ENCODE data around the gene RHOBTB1. TPM values are rescaled to one million over a fixed set of nuclear protein-coding genes. Genes with fewer than 3 reads are reported as not detected.

Gene RHOBTB1
- total RNA-seq, 1 donor from 2014 or later = not detected

DNA sequence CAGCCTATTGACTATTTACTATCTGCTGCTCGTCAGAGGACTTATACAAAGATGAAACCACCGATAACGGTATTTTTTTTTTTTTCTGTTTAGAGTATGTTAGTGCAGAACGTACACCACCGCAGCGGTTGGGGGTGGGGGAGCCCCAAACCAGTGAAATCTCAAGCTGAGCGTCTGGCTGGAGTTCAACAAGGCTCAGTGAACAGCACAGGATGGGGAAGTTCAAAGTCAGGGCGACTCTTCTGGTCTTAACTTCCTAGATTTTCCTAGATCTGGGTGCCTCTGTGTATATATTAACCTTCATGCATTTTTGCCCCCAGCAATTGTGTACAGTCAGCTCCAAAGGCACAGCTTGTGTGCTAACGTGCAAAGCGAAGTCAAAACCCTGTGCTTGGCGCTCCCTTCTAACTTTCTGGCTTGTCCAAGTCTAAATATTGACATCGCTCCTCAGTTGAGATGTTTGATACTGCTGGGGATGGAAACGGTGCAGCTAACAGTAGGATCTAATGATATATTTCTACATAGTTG, 1.1 kb downstream of the RHOBTB1 start:
- intact Hi-C loops (cut with micrococcal nuclease) = loop anchor here (2.0 to 5.0 kb wide), 2 partner anchors 210 to 344 kb away; no protein-coding TSS in a partner anchor

DNA sequence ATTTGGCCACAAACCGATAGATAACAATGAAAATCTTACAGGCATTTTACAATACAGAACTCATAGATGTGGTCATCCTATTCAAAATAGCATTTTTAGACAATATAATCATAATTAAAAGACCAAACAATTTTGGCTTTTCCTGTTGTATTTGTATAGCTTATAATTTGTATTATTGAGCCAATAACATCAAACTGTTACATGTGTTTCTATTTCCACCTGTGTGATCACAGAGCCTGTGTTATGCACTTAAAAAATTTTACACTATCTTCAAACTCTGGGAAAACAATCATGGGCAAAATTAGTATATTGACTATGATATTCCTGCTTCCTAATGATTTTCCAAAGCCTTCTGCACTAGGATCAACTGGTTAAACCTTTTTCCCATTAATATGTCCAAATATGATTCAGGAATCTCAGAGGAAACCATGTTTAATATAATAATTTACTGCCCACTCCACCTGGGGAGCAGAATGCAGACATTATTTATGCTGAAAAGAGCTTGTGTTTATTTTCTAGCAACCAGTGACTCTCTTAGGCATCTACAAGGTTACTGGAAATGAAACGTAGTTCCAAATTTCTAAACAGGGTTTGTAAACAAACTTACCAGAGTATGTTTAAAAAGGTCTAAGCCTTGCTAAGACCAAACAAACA, 1.7 kb downstream of the RHOBTB1 start:
- intact Hi-C loops (cut with micrococcal nuclease) = loop anchor here (2.0 to 5.0 kb wide), 2 partner anchors 209 to 345 kb away; no protein-coding TSS in a partner anchor

DNA sequence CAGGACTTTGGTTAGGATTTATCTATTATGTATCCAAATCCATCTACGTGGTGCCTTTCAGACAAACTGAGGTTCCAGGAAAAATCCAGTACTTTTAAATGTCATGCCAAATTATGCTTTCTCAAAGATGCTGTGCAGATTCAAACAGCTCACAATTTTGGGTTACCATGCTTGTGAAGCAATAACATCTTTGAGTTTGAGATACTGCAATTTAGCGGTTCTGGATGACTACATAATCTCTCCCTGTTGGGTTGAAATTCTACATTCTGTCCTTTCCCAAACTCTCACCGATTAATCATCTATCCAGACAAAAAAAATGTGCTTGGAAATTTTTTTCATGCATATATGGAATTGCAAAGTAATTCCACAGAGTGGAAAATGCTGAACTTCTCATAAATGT, 3.5 kb downstream of the RHOBTB1 start:
- intact Hi-C loops (cut with micrococcal nuclease) = loop anchor here (5.0 kb wide), 1 partner anchor 347 kb away; no protein-coding TSS in a partner anchor

DNA sequence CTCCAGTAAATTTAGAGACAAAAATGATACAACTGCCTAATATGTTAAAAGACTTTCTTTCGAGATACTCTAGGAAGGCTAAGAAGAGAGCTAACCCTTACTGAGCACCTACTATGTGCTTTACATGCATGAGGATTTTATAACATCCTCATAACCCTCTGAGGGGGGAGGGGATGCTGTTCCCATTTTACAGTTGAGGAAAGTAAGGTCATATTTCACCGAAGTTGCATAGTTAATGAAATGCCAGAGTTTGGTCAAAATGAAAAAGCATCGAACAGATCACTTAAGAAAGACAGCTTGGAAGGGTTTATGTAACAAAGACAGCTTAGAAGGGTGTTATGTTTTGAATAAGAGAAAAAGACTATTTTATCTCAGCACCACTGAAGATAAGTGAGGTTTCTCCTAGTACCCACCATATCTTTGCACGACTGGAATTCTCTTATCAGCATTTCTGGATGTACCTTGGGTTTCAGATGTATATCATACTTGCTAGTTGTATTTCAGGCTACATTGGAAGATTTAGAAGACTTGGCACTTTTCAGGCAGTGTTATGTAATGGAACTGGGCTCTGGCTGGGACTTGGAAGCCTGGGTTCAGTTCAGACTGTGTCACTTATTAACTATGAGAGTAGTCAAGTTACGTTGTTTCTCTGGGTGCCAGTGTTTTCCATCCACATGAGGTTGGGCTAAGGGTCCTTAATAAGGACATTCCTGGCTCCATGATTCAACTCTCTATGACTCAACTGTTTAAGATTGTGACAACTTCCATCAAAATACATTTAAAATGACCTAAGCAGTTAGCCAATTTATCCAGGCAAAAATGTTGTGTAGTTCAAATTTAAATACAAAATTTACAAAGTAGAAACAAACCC, 6.0 kb downstream of the RHOBTB1 start:
- intact Hi-C loops (cut with micrococcal nuclease) = no loop called here

DNA sequence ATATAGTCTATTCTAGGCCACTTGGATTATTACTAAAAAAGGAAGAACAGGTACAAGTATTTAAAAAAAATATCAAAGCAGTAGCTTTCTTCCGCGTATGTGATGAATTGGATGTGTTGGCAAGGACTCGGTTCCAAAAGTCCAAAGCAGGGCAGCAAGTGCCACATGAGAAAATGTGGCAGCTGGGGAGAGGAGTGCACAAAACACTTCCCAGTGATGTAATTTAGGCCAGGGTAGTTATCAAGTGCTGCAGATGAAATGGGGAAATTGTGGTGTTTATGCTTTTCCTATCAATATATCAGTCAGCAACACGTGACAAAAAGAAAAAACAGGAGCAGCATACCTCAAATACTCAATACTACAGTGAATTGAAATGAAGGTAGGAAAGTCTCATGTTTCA, 7.0 kb downstream of the RHOBTB1 start:
- intact Hi-C loops (cut with micrococcal nuclease) = no loop called here

DNA sequence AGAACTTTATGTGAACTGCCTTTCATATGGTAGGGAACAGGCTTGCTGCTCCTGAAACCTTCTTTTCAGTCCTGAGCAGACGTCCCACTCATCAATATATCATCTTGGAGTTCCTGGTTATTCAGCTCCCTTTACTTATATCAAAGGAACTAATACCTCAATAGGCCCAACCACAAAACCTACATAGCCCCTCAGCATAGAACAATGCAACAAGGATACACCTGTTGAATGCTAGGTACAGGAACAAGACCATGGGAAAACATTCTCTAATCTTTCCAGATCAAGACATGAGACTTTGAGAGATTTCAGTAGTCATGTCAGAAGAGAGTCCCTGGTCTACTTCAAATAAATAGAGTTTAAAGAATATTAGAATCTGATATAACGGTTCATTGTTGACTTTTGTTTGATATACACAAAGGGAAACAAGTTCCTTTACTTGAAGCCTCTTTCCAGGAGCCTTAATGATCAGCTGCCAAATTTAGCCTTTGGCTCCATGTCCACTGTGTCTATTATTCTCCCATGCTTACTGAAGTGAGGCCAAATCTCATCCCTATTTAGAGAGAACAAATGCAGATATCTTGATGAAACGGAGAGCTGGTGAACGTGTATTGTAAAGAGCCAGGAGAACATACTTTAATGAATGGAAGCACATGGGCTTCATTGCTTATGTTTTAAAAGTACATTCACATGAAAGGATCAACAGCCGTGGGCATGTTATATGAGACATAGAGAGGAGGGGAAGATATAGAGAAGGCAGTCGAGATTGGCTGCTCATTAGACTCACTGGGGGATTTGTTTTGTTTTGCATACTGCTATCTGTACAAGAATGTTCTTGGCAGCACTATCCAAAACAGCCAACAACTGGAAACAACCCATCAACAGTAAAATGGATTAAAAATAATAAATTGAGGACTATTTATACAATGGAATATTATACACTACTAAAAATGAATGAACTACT, 9.5 kb downstream of the RHOBTB1 start:
- intact Hi-C loops (cut with micrococcal nuclease) = no loop called here

DNA sequence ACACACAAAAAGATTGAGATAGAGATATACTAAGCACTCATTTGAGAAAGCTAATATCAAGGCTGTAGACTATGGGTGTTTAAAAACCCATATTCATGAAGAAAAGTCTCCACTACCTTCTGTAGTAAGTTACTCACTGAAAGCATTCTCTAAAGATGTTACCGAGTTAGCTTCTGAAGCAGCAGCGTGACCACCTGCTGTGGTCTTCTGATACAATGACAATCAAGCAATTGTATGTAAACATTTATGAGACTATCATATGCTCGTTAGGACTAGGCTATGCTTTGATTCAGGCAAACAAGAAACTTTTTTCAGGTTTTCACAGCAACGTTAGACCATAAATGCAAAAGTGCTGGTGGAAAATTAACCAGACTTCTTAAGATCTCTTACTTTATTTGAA, 11.2 kb downstream of the RHOBTB1 start:
- intact Hi-C loops (cut with micrococcal nuclease) = no loop called here

DNA sequence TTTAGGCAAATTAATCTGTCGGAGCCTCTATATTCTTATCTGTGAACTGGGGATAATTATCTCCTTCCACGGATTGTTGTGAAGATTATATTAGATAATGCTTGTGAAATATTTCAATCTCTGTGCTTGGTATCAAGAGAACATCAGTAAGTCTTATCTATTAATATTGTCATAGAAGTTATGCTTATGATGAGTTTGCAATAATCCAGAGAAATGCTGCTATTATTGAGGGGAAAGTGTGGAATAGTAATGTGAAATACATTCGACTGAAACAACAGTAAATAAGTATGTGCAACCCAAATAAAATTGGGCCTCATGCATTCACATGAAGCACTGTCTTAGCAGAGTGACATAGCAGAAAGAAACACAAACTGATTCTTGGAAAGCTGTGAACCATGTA, 13.7 kb downstream of the RHOBTB1 start:
- intact Hi-C loops (cut with micrococcal nuclease) = no loop called here

DNA sequence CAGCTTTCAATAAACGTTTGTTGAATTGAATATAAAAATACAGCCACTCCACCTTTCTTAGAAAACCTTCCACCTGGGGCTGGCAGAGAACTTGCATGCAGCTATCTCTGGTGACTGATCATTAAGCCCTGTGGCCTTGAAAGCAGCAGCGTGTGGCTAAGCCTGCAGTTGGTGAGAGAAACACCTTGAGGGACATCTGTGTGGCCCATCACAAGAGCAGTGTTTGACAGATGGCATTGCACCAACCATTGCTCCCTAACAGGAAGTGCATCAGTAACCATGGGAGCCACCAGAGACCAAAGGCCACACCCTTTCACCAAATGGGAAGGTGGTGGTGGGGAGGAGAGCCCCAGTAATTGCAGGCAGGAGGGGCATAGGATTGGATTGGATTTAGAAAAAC, 22.4 kb downstream of the RHOBTB1 start:
- intact Hi-C loops (cut with micrococcal nuclease) = no loop called here

DNA sequence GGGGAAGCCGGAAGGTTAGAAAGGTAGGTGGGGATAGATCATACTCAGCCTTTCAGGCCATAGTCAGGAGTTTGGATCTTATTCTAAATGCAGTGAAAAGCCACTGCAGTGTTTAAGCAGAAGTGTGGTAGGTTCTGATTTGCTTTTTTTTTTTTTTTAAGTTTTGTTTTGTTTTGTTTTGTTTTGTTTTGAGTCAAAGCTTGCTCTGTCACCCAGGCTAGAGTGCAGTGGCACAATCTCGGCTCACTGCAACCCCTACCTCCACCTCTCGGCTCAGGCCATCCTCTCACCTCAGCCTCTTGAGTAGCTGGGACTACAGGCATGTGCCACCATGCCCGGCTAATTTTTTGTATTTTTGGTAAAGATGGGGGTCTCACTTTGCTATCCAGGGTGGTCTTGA, 23.5 kb downstream of the RHOBTB1 start:
- intact Hi-C loops (cut with micrococcal nuclease) = no loop called here

DNA sequence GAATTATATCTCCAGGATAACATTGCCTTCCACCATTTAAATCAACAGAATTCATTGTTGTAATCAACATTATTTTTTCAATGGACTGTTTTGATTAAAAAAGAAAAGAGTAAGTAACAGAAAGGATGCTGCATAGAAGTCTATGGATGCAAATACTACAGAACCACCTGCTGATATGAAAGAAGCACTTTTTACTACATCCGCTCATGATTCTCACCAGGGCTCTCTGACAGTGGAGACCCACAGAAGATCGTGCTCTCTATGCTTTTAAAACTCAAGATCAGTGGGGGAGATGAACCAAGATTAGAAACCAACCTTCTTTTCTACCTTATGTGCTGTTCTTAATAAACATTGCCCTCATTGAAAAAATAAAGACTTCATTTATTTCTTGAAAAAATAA, 24.4 kb downstream of the RHOBTB1 start:
- intact Hi-C loops (cut with micrococcal nuclease) = no loop called here

DNA sequence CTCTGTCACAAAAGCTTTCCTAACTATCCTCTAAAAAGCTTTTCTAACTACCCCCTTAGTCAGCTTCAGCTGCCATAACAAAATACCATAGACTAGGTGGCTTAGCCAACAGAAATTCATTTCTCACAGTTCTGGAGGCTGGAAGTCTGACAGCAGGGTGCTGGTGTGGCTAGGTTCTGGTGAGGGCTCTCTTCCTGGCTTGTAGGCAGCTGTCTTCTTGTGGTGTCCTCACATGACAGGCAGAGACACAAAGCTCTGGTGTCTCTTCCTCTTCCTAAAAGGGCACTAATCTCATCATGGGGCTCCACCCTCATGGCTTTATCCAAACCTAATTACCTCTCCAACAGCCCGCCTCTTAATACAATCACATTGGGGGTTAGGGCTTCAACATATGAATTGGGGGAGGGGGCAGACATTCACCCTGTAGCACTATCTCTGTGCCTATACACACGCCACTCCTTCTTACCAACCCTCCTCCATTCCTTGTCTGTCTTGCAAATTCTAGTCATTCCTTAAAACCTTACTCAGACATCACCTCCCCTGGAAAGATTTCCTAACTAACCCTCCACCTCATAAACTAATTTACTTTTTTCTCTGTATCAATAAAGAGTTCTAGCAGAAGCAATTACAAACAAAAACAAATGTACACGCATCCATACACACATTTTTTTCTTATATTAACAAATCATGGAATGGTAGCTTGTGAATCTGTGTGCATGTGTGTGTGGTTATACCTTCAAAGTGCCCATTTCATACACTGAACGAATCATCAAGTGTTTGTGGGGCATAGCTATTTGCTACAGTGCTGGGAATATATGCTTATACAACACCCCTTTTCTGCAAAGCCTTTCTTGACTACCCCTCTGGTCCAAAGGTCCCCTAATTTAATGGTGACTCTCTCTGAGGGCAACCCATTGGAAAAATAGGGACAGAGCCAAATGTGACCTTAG, 26.4 kb downstream of the RHOBTB1 start:
- intact Hi-C loops (cut with micrococcal nuclease) = no loop called here

DNA sequence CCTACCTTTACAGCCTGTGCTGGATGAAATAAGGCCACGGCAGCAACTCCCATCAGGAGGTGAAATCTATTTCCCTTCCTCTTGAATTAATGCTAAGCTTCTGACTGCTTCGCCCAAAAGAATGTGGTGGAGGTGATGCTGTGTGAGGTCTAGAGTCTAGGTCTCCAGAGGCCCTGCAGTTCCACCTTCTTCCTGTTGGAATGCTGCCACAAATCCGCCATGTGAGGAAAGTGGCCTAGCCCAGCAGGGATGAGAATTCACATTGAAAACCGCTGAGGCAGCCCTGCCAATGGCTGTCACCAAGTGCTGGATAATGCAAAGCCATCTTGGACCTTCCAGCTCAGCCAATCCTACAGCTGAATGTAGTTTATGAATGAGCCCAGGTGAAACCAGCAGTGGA, 28.0 kb downstream of the RHOBTB1 start:
- intact Hi-C loops (cut with micrococcal nuclease) = no loop called here

DNA sequence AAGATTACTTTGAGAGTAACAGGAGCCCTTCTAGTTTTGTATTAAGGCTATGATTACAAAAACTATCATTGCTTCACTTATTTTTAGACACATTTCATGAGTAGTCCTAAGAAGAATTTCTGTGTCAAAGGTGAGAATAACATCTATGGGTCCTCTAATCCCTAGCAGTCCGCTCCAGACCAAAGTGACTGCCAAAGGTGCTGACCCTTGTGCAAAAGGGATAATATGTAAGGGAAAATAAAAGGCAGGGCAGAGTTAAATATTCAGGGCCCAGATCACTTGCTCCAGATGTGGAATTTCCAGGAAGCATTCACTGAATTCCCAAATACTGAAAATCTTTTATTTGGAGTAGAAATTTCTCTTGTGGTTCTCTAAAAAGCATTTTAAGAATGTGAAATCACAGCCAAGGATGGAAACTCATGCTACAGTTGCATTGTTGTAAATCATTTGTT, 29.3 kb downstream of the RHOBTB1 start:
- intact Hi-C loops (cut with micrococcal nuclease) = no loop called here

DNA sequence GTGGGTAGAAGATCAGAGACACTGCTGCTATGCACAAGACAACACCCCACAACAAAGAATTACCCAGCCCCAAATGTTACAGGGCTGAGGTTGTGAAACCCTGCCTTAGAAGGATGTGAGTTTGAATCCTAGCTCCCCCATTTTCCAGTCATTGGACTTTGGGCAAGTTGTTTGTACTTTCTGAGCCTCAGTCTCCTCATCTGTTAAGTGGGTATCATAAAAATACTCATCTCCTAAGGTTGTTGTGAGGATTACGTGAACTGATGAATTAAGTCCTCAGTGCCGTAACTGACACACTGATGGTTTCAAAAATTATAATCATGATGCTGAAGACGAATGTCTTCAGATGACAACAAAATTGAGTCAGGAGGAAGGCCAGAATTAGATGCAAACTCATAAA, 30.3 kb downstream of the RHOBTB1 start:
- intact Hi-C loops (cut with micrococcal nuclease) = no loop called here

DNA sequence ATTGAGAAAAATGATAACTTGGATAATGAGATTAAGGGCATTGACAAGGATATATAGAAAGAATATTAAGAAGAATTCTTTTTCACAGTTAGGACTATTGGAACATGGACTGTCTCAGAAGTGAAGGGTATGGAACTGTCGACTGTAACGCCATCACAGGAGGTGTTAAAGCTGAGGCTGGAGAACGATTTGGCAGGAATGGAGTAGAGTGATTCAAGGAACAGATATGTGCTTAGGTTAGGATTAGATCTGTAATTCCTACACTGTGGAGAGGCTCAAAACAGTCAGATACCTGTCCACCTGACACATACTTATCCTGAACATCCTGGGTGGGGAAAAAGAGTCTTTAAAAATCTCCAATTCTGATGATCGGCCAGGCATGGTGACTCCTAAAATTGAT, 30.9 kb downstream of the RHOBTB1 start:
- intact Hi-C loops (cut with micrococcal nuclease) = no loop called here

DNA sequence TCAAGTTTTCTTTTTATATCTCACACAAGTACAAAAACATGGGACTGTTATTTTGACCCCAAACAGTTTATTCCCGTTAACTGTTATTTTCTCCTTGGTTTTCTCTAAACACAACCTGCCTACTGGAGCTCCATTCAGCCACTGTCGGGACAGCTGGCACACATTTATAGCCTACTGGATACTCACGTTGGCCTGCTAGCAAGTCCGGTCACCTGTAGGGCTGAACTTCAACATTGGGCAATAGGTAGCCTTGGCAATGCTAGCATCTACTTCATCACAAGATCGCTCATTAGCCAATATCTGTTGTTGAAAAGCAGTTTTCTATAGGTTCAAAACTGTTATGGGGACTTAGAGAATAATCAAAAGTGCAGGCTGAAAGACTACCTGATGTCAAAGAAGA, 32.3 kb downstream of the RHOBTB1 start:
- intact Hi-C loops (cut with micrococcal nuclease) = no loop called here

DNA sequence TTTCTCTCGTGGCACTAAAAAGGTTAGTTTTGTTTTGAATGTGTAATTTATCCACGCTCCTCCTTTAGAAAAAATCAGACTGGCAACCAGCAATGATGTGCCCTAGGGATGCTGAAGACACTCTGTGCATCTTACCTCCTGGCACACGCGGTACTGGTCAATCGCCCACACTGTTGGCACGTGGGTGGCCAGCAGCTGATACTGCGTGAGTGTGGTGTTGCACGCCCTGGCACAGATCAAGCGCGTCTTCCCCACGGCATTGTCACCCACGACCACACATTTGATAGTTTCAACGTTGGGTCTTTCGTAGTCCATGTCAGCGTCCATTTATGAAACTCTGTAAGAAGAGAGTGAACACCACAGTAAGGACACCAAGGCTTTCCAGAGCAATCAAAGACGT, 32.8 kb downstream of the RHOBTB1 start:
- intact Hi-C loops (cut with micrococcal nuclease) = no loop called here

DNA sequence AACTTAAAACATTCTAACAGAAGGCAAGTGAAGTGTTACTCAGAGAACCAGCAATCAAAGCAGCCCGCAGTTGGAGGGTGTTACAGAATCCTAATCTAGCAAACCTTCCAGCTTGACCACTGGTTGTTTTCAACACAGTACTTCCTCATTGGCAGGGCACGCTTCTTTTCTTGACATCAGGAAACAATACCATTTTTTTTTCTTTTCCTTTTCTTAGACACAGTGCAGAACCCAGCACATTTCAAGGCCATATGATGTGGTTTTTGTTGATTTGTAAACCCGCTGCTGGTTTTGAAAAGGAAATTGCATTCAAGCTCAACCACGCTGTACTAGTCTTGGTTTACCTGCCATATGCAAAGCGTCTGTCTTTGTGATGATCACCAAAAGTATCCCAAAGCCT, 33.4 kb downstream of the RHOBTB1 start:
- intact Hi-C loops (cut with micrococcal nuclease) = no loop called here

DNA sequence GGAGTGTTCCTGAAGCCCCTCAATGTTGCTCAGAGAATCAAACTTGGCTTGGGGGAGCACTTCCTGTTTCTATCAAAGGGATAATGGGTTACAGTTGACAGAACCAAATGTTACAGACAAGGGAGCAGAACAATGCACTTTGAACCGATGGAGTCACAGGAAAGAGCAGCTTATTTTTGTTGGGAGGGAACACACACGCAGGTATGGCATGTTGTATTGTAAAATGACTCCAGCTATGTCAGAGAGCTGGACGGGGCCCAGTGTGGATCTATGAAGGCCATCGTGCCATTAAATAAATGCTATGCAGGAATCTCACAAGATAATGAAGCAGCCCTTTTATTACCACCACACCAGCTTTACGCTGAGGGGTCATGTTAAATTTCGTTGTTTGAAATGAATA, 35.1 kb downstream of the RHOBTB1 start:
- intact Hi-C loops (cut with micrococcal nuclease) = no loop called here

All from T-helper 1 cell treated with Interleukin-12 subunit alpha and Interleukin-12 subunit beta and Interleukin-4 antibody, amounts not matched to agents 30 ng/mL and 1 ng/mL, for 36 hours (primary cell).